RWPE2 (cell line): Measurements from ENCODE around the gene RCBTB2.
"Not testable (repeated sequence)": the region's sequence is repeated elsewhere in the genome, so short reads cannot be mapped to it uniquely, and the experiment has no call there.

Experiments
- ATAC-seq: fragments of 200-7000 bp; cut with Tn5 transposase; 3 replicates; pipeline ENCODE4 v1.9.1; 2021; ENCODE audit warnings: low read depth
- DNase-seq: peaks from one replicate; pipeline ENCODE4 v3.0.0-alpha.2; 2020; ENCODE audit warnings: low spot score
- H3K27ac ChIP-seq: fragments of 450-650 bp; 2 replicates; pipeline ENCODE4 v1.5.1; 2017; ENCODE audit warnings: mild to moderate bottlenecking; ENCODE audit not compliant: poor library complexity, severe bottlenecking
- H3K27me3 ChIP-seq: fragments of 250-450 bp; sonication (Bioruptor Pico); 2 replicates; pipeline ENCODE4 v1.5.1; 2021; ENCODE audit warnings: mild to moderate bottlenecking, moderate library complexity; ENCODE audit not compliant: insufficient read depth, poor library complexity, severe bottlenecking
- H3K36me3 ChIP-seq: fragments of 250-450 bp; sonication (Bioruptor Pico); 2 replicates; pipeline ENCODE4 v1.5.1; 2020; ENCODE audit warnings: low read depth, mild to moderate bottlenecking, moderate library complexity
- H3K4me1 ChIP-seq: fragments of 250-450 bp; sonication (Bioruptor Pico); 2 replicates; pipeline ENCODE4 v1.5.1; 2021; ENCODE audit warnings: mild to moderate bottlenecking, moderate library complexity; ENCODE audit not compliant: insufficient read depth, poor library complexity, severe bottlenecking
- H3K4me3 ChIP-seq: fragments of 250-450 bp; sonication (Bioruptor Pico); 2 replicates; pipeline ENCODE4 v1.5.1; 2021; ENCODE audit warnings: mild to moderate bottlenecking, moderate library complexity; ENCODE audit not compliant: severe bottlenecking
- H3K9me3 ChIP-seq: fragments of 250-450 bp; sonication (Bioruptor Pico); 2 replicates; pipeline ENCODE4 v1.5.1; 2021; ENCODE audit warnings: mild to moderate bottlenecking, moderate library complexity; ENCODE audit not compliant: severe bottlenecking
- CTCF ChIP-seq: fragments of 450-650 bp; IDR thresholded peaks from one replicate; pipeline ENCODE4 v1.5.1; 2017; ENCODE audit warnings: mild to moderate bottlenecking, moderate library complexity; ENCODE audit not compliant: poor library complexity, severe bottlenecking

RCBTB2 gene

GRCh38 chr13:48475230-48475629 is 57.6 kb downstream of the RCBTB2 start:
- Histone ChIP-seq H3K9me3 (no peaks in the 10 kb centered on the region), H3K27ac (no peak overlapping the region), H3K36me3 (peaks cover 18% of the 10 kb centered on the region), H3K4me3 (no peak overlapping the region), H3K27me3 (no peaks in the 10 kb centered on the region), H3K4me1 (no peaks in the 10 kb centered on the region)
- TF ChIP-seq CTCF: no peak
- DNase-seq (no peak), ATAC-seq (no peak)

GRCh38 chr13:48457578-48458242 is 75.2 kb downstream of the RCBTB2 start:
- H3K36me3 ChIP-seq: peaks cover 40% of the 10 kb centered on the region
- no peak overlapping the region for H3K4me3 ChIP-seq
- H3K4me1 ChIP-seq: no peaks in the 10 kb centered on the region

GRCh38 chr13:48456546-48456945 is 76.3 kb downstream of the RCBTB2 start:
- no peak for DNase-seq

More at GRCh38 chr13:48457578-48458242, 75.2 kb downstream of the RCBTB2 start:
- Histone ChIP-seq H3K27me3 (no peaks in the 10 kb centered on the region), H3K27ac (no peak overlapping the region), H3K9me3 (no peaks in the 10 kb centered on the region)
- no peak for TF ChIP-seq CTCF
- no peak for ATAC-seq
- no peak for DNase-seq

GRCh38 chr13:48451196-48451595 is 81.7 kb downstream of the RCBTB2 start:
- not testable (repeated sequence) for H3K4me3 ChIP-seq, H3K27me3 ChIP-seq, H3K27ac ChIP-seq, H3K9me3 ChIP-seq, ATAC-seq, DNase-seq
- H3K4me1 ChIP-seq: peaks cover 26% of the 10 kb centered on the region
- H3K36me3 ChIP-seq: peaks cover 24% of the 10 kb centered on the region

More at GRCh38 chr13:48456546-48456945, 76.3 kb downstream of the RCBTB2 start:
- no peaks in the 10 kb centered on the region for H3K27me3 ChIP-seq
- peaks cover 40% of the 10 kb centered on the region for H3K36me3 ChIP-seq
- no peaks in the 10 kb centered on the region for H3K4me1 ChIP-seq
- TF ChIP-seq CTCF: no peak
- no peak for ATAC-seq
- no peak overlapping the region for H3K27ac ChIP-seq
- no peaks in the 10 kb centered on the region for H3K9me3 ChIP-seq
- H3K4me3 ChIP-seq: no peak overlapping the region

- H3K4me1 ChIP-seq: peaks cover 30% of the 10 kb centered on the region
- no peak for DNase-seq
- TF ChIP-seq CTCF: no peak
- H3K4me3 ChIP-seq: no peak overlapping the region
- no peak for ATAC-seq
- H3K36me3 ChIP-seq: peaks cover 12% of the 10 kb centered on the region
- H3K27ac ChIP-seq: peak overlapping the region; percentile 76
- H3K9me3 ChIP-seq: no peaks in the 10 kb centered on the region
- H3K27me3 ChIP-seq: no peaks in the 10 kb centered on the region
These were observed 83.2 kb downstream of the RCBTB2 start for GRCh38 chr13:48449656-48450055.
